ENCODE results near the gene DOCK2.
A peak's percentile ranks its signal among the peaks of the same experiment; 100 is the strongest.

The DOCK2 gene

GRCh38 chr5:169789417-169789940, 152.4 kb downstream of the DOCK2 start:
- H3K79me2 ChIP-seq (ENCODE audit: insufficient read depth, low read length): no peaks in the 10 kb centered on the region
- H3K27me3 ChIP-seq (ENCODE audit: insufficient read depth, low read length, poor library complexity): no peaks in the 10 kb centered on the region
- H4K20me1 ChIP-seq (ENCODE audit: insufficient read depth, low read length): no peaks in the 10 kb centered on the region
- H3K4me1 ChIP-seq (ENCODE audit: insufficient read depth, low read length): no peaks in the 10 kb centered on the region
- DNase-seq: no peak
- peaks cover 48% of the 10 kb centered on the region for H3K36me3 ChIP-seq (ENCODE audit: insufficient read depth, low read length)
- no peaks in the 10 kb centered on the region for H3K9me3 ChIP-seq (ENCODE audit: insufficient read depth, low read length, severe bottlenecking)
- H3K27ac ChIP-seq (ENCODE audit: low read length): no peak overlapping the region
- H3K9ac ChIP-seq (ENCODE audit: low read depth, low read length): no peak overlapping the region
- no peak overlapping the region for H3K4me3 ChIP-seq (ENCODE audit: low read depth in 1 of 2, low read length in 2 of 2)
- TF ChIP-seq EZH2 (IDR thresholded peaks at IDR 0.05; ENCODE audit: borderline replicate concordance, low read depth, low read length, severe bottlenecking): no peak
- no peak for TF ChIP-seq CTCF (IDR thresholded peaks at IDR 0.05; ENCODE audit: borderline replicate concordance, extremely low read depth, low read length, poor library complexity, severe bottlenecking)
- no peak overlapping the region for H2AFZ ChIP-seq (ENCODE audit: low read depth, low read length)
- H3K4me2 ChIP-seq (ENCODE audit: insufficient read depth, low read length): no peak overlapping the region
- ATAC-seq (ENCODE audit: insufficient read depth, low read depth): no peak

- no peak for DNase-seq
- H4K20me1 ChIP-seq (ENCODE audit: insufficient read depth, low read length): no peaks in the 10 kb centered on the region
- no peak overlapping the region for H2AFZ ChIP-seq (ENCODE audit: low read depth, low read length)
- H3K27ac ChIP-seq (ENCODE audit: low read length): no peak overlapping the region
- H3K4me1 ChIP-seq (ENCODE audit: insufficient read depth, low read length): no peaks in the 10 kb centered on the region
- no peaks in the 10 kb centered on the region for H3K9me3 ChIP-seq (ENCODE audit: insufficient read depth, low read length, severe bottlenecking)
- TF ChIP-seq EZH2 (IDR thresholded peaks at IDR 0.05; ENCODE audit: borderline replicate concordance, low read depth, low read length, severe bottlenecking) (no peak), CTCF (IDR thresholded peaks at IDR 0.05; ENCODE audit: borderline replicate concordance, extremely low read depth, low read length, poor library complexity, severe bottlenecking) (no peak)
- H3K36me3 ChIP-seq (ENCODE audit: insufficient read depth, low read length): peaks cover 61% of the 10 kb centered on the region
- no peak overlapping the region for H3K9ac ChIP-seq (ENCODE audit: low read depth, low read length)
- no peak overlapping the region for H3K4me3 ChIP-seq (ENCODE audit: low read depth in 1 of 2, low read length in 2 of 2)
- ATAC-seq (ENCODE audit: insufficient read depth, low read depth): no peak
- no peaks in the 10 kb centered on the region for H3K27me3 ChIP-seq (ENCODE audit: insufficient read depth, low read length, poor library complexity)
- no peaks in the 10 kb centered on the region for H3K79me2 ChIP-seq (ENCODE audit: insufficient read depth, low read length)
- no peak overlapping the region for H3K4me2 ChIP-seq (ENCODE audit: insufficient read depth, low read length)
Measured at GRCh38 chr5:169791251-169791650, 154.2 kb downstream of the DOCK2 start.

GRCh38 chr5:169795338-169795737, 158.3 kb downstream of the DOCK2 start:
- DNase-seq (no peak), ATAC-seq (ENCODE audit: insufficient read depth, low read depth) (no peak)
- Histone ChIP-seq H4K20me1 (ENCODE audit: insufficient read depth, low read length) (no peaks in the 10 kb centered on the region), H2AFZ (ENCODE audit: low read depth, low read length) (no peak overlapping the region), H3K4me2 (ENCODE audit: insufficient read depth, low read length) (no peak overlapping the region), H3K9ac (ENCODE audit: low read depth, low read length) (no peak overlapping the region), H3K4me3 (ENCODE audit: low read depth in 1 of 2, low read length in 2 of 2) (no peak overlapping the region), H3K27me3 (ENCODE audit: insufficient read depth, low read length, poor library complexity) (no peaks in the 10 kb centered on the region), H3K79me2 (ENCODE audit: insufficient read depth, low read length) (no peaks in the 10 kb centered on the region), H3K27ac (ENCODE audit: low read length) (no peak overlapping the region), H3K4me1 (ENCODE audit: insufficient read depth, low read length) (no peaks in the 10 kb centered on the region), H3K36me3 (ENCODE audit: insufficient read depth, low read length) (peaks cover 59% of the 10 kb centered on the region), H3K9me3 (ENCODE audit: insufficient read depth, low read length, severe bottlenecking) (no peaks in the 10 kb centered on the region)
- TF ChIP-seq CTCF (IDR thresholded peaks at IDR 0.05; ENCODE audit: borderline replicate concordance, extremely low read depth, low read length, poor library complexity, severe bottlenecking) (no peak), EZH2 (IDR thresholded peaks at IDR 0.05; ENCODE audit: borderline replicate concordance, low read depth, low read length, severe bottlenecking) (no peak)

- Histone ChIP-seq H3K4me3 (ENCODE audit: low read depth in 1 of 2, low read length in 2 of 2) (no peak overlapping the region), H3K27me3 (ENCODE audit: insufficient read depth, low read length, poor library complexity) (no peaks in the 10 kb centered on the region), H3K9ac (ENCODE audit: low read depth, low read length) (no peak overlapping the region), H2AFZ (ENCODE audit: low read depth, low read length) (no peak overlapping the region), H3K4me1 (ENCODE audit: insufficient read depth, low read length) (no peaks in the 10 kb centered on the region), H3K27ac (ENCODE audit: low read length) (no peak overlapping the region), H4K20me1 (ENCODE audit: insufficient read depth, low read length) (no peaks in the 10 kb centered on the region), H3K79me2 (ENCODE audit: insufficient read depth, low read length) (no peaks in the 10 kb centered on the region), H3K36me3 (ENCODE audit: insufficient read depth, low read length) (peaks cover 48% of the 10 kb centered on the region), H3K9me3 (ENCODE audit: insufficient read depth, low read length, severe bottlenecking) (no peaks in the 10 kb centered on the region), H3K4me2 (ENCODE audit: insufficient read depth, low read length) (no peak overlapping the region)
- ATAC-seq (ENCODE audit: insufficient read depth, low read depth) (peak; percentile 27; the same call in 1 of the 3 replicates), DNase-seq (no peak)
- no peak for TF ChIP-seq CTCF (IDR thresholded peaks at IDR 0.05; ENCODE audit: borderline replicate concordance, extremely low read depth, low read length, poor library complexity, severe bottlenecking)
Measured at GRCh38 chr5:169796731-169797130, 159.7 kb downstream of the DOCK2 start.
